Measurements from ENCODE around the gene ANGEL1.

Gene ANGEL1

GRCh38 chr14:76768671-76769500 is 43.8 kb downstream of the ANGEL1 start:
- Histone ChIP-seq H3K27me3 (ENCODE audit: insufficient read depth, low read depth, severe bottlenecking) (no peaks in the 10 kb centered on the region), H3K27ac (no peak overlapping the region), H3K9me3 (ENCODE audit: severe bottlenecking) (no peaks in the 10 kb centered on the region), H3K36me3 (no peaks in the 10 kb centered on the region), H3K4me3 (ENCODE audit: low read depth, low read length) (no peak overlapping the region)
- no peak for DNase-seq
- TF ChIP-seq CTCF (IDR thresholded peaks at IDR 0.05; ENCODE audit: low read depth, low read length), result no peak

- Histone ChIP-seq H3K4me3 (ENCODE audit: low read depth, low read length) (no peak overlapping the region), H3K27me3 (ENCODE audit: insufficient read depth, low read depth, severe bottlenecking) (peaks cover under 1% of the 10 kb centered on the region), H3K9me3 (ENCODE audit: severe bottlenecking) (no peaks in the 10 kb centered on the region), H3K36me3 (no peaks in the 10 kb centered on the region), H3K27ac (no peak overlapping the region)
- no peak for DNase-seq
- no peak for TF ChIP-seq CTCF (IDR thresholded peaks at IDR 0.05; ENCODE audit: low read depth, low read length)
Measured at GRCh38 chr14:76767681-76768656, 44.7 kb downstream of the ANGEL1 start.

GRCh38 chr14:76765461-76765931 is 47.2 kb downstream of the ANGEL1 start:
- no peaks in the 10 kb centered on the region for H3K9me3 ChIP-seq (ENCODE audit: severe bottlenecking)
- TF ChIP-seq CTCF (IDR thresholded peaks at IDR 0.05; ENCODE audit: low read depth, low read length), result no peak
- no peak overlapping the region for H3K27ac ChIP-seq
- DNase-seq, result no peak
- peaks cover 12% of the 10 kb centered on the region for H3K27me3 ChIP-seq (ENCODE audit: insufficient read depth, low read depth, severe bottlenecking)
- no peaks in the 10 kb centered on the region for H3K36me3 ChIP-seq
- H3K4me3 ChIP-seq (ENCODE audit: low read depth, low read length), result no peak overlapping the region

- TF ChIP-seq CTCF (IDR thresholded peaks at IDR 0.05; ENCODE audit: low read depth, low read length), result no peak
- no peaks in the 10 kb centered on the region for H3K9me3 ChIP-seq (ENCODE audit: severe bottlenecking)
- H3K36me3 ChIP-seq, result no peaks in the 10 kb centered on the region
- no peak for DNase-seq
- H3K27me3 ChIP-seq (ENCODE audit: insufficient read depth, low read depth, severe bottlenecking), result peaks cover 12% of the 10 kb centered on the region
- no peak overlapping the region for H3K27ac ChIP-seq
- H3K4me3 ChIP-seq (ENCODE audit: low read depth, low read length), result no peak overlapping the region
Measured at GRCh38 chr14:76763096-76764041, 49.3 kb downstream of the ANGEL1 start.

GRCh38 chr14:76762411-76763095 is 50.1 kb downstream of the ANGEL1 start:
- no peaks in the 10 kb centered on the region for H3K36me3 ChIP-seq
- no peaks in the 10 kb centered on the region for H3K9me3 ChIP-seq (ENCODE audit: severe bottlenecking)
- H3K4me3 ChIP-seq (ENCODE audit: low read depth, low read length), result peak overlapping the region; percentile 62
- no peak overlapping the region for H3K27ac ChIP-seq
- TF ChIP-seq CTCF (IDR thresholded peaks at IDR 0.05; ENCODE audit: low read depth, low read length), result no peak
- no peak for DNase-seq
- H3K27me3 ChIP-seq (ENCODE audit: insufficient read depth, low read depth, severe bottlenecking), result peaks cover 12% of the 10 kb centered on the region
